ENCODE results near the gene PGPEP1.
"Not testable (repeated sequence)": the region's sequence is repeated elsewhere in the genome, so short reads cannot be mapped to it uniquely, and the experiment has no call there.

PGPEP1 gene

GRCh38 chr19:18362934-18363542 lies 22.6 kb downstream of the PGPEP1 start:
- in situ Hi-C loops (cut with MboI; ENCODE audit: low sequenced_read_pairs) = no loop called here

- in situ Hi-C loops (cut with MboI; ENCODE audit: low sequenced_read_pairs) = no loop called here
These were observed 23.4 kb downstream of the PGPEP1 start for GRCh38 chr19:18363787-18364186.

DNA sequence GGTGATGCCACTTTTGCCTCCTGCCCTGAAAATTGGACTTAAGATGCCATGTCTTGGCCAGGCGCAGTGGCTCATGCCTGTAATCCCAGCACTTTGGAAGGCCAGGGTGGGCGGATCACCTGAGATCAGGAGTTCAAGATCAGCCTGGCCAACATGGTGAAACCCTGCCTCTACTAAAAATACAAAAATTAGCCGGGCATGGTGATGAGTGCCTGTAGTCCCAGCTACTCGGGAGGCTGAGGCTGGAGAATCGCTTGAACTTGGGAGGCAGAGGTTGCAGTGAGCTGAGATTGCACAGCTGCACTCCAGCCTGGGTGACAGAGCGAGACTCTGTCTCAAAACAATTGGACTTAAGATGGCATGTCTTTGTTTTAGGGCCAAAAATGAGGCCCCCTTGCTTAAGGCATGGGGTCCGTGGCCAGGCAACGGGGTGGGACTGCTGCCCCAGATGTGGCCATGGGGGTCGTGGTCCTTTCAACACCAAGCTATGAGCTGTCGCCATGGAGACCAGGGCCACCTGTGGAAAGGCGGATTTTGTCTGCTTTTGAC lies 24.0 kb downstream of the PGPEP1 start:
- in situ Hi-C loops (cut with MboI; ENCODE audit: low sequenced_read_pairs) = not testable (repeated sequence)

DNA sequence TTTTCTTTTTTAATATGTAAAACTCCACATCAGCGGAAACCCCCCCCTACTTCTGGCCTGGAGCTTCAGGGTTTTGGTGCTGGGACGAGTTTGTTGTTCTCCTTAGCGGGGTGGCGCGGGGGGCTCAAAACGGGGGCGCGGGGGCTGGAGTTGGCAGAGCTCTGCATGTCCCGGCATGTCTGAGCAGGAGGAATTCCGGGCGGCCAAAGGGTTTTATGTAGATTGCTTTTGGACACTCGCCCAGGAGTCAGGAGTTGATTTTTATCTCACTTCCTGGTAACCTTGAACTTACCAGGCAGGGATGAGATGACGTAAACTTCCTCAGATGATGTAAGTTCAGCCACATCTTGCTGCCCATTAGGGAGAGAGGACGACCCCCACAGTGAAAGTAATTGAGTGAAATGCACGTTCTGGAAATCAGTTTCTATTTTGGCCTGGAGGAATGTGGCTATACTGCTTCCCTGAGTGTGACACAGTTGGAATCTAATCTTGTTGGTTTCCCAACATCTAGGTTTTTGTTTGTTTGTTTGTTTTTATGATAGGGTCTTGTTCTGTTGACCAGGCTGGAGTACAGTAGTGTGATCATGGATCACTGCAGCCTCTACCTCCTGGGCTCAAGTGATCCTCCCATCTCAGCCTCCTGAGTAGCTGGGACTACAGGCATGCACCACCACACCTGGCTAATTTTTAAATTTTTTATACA lies 24.6 kb downstream of the PGPEP1 start:
- in situ Hi-C loops (cut with MboI; ENCODE audit: low sequenced_read_pairs) = no loop called here

DNA sequence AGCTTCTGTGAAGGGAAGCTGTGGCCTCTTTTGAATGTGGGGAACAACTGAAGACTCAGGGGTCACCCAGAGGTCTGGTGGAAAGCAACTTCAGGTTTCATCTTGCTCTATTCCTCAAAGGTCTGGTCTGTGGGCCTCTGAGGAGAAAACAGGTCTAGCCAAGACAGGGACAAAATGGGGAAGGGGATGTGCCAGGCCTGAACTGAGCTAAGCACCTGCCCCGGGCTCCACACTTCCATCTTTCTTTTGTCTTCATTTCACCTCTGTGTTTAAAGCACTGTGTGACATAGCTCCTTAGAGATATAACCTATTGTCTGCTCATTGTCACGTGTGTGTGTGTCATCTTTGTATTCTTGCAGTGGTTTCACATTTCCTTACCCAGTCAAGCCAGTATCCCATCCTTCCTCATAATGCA lies 25.6 kb downstream of the PGPEP1 start:
- in situ Hi-C loops (cut with MboI; ENCODE audit: low sequenced_read_pairs) = no loop called here

DNA sequence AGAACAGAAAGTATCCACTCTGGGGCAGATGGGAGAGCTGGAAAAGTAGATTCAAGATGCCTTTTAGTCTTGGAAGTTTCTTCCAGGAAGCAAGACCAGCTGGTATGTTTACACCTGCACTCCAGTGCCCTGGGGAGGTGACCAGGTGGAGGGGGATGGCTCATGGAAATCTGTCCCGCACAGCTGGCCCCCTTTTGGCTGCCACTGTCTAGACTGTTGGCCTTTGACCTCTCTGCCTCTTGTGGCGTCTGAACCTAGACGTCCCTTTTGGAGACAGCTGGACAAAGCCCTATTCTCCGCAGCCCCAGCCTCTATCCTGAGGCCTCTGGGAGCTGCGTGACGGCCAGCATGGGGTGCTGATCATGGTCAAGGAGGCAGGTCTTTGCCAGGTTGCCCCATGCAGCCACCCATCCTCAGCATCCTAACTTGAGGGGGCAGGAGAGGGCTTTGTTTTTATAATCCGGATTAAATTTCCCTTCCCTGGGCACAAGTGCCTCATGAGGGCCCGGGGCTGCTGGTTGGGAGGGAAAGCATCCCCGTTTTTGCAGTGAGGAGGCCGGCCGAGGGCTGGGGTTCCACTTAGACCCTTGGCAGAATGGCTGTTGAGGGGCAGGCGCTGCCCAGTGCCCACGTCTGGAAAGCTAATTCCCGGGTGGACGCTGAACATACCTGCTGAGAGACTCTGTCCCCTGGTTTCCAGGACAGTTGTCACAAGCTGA lies 28.3 kb downstream of the PGPEP1 start:
- in situ Hi-C loops (cut with MboI; ENCODE audit: low sequenced_read_pairs) = no loop called here

DNA sequence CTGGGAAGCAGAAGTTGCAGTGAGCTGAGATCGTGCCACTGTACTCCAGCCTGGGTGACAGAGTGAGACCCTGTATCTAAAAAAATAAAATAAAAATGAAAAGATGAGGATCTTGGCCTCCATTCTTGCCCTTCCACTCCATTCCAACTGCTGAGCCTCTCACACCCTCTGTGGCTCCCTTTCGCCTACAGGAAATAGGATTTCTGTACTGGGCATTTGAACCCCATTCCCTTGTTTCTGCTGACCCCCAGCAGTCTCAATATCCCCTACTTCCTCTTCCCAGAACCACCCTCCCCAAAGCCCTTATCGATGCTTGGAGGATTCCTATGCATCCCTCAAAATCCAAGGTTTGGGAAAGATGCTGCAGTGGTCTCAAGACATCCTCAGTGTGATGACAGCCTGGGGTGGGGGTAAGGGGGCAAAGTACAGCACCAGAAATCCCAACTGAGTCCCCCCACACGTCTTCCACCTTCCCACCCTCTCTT lies 33.1 kb downstream of the PGPEP1 start:
- in situ Hi-C loops (cut with MboI; ENCODE audit: low sequenced_read_pairs) = no loop called here

- in situ Hi-C loops (cut with MboI; ENCODE audit: low sequenced_read_pairs) = no loop called here
These were observed 33.7 kb downstream of the PGPEP1 start for GRCh38 chr19:18373892-18374629.

- in situ Hi-C loops (cut with MboI; ENCODE audit: low sequenced_read_pairs) = no loop called here
These were observed 36.6 kb downstream of the PGPEP1 start for GRCh38 chr19:18377026-18377425.

- in situ Hi-C loops (cut with MboI; ENCODE audit: low sequenced_read_pairs) = no loop called here
These were observed 39.7 kb downstream of the PGPEP1 start for GRCh38 chr19:18379803-18380747.

DNA sequence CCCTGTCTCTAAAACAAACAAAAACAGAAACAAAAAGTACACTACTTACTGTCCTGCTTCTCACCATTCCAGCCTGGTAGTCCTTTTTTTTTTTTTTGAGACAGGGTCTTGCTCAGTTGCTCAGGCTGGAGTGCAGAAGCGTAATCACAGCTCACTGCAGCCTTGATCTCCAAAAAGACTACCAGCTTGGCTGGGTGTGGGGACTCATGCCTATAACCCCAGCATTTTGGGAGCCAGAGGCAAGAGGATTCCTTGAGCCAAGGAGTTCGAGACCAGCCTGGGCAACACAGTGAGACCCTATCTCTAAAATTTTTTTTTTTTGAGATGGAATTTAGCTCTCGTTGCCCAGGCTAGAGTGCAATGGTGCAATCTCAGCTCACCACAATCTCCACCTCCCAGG lies 40.4 kb downstream of the PGPEP1 start:
- in situ Hi-C loops (cut with MboI; ENCODE audit: low sequenced_read_pairs) = no loop called here

GRCh38 chr19:18383622-18384021 lies 43.2 kb downstream of the PGPEP1 start:
- in situ Hi-C loops (cut with MboI; ENCODE audit: low sequenced_read_pairs) = not testable (repeated sequence)

GRCh38 chr19:18384775-18385174 lies 44.4 kb downstream of the PGPEP1 start:
- in situ Hi-C loops (cut with MboI; ENCODE audit: low sequenced_read_pairs) = no loop called here

DNA sequence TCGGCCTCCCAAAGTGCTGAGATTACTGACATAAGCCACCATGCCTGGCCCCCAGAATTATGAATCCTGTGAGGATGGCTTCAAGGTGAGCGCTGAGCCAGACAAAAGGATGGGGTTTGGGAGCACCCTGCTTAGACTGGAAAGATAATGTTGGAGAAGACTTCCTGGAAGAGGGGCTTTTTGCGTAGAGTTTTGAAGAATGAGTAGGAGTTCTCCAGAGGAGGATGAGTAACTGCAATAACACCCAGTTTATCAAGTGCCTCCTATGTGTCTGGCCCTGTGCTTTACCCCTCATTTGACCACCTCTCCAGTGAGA lies 44.9 kb downstream of the PGPEP1 start:
- in situ Hi-C loops (cut with MboI; ENCODE audit: low sequenced_read_pairs) = no loop called here

GRCh38 chr19:18385675-18386542 lies 45.5 kb downstream of the PGPEP1 start, which contains the start of gene GDF15:
Gene GDF15, plus strand, starts transcription at chr19:18386158. Its CDS starts 32 bp downstream, at chr19:18386190.
- in situ Hi-C loops (cut with MboI; ENCODE audit: low sequenced_read_pairs) = no loop called here

- in situ Hi-C loops (cut with MboI; ENCODE audit: low sequenced_read_pairs) = no loop called here
These were observed 46.3 kb downstream of the PGPEP1 start for GRCh38 chr19:18386543-18387271.

GRCh38 chr19:18388100-18388959 lies 47.9 kb downstream of the PGPEP1 start:
- in situ Hi-C loops (cut with MboI; ENCODE audit: low sequenced_read_pairs) = no loop called here
